ENCODE results near the gene ARHGAP26. TPM values are rescaled to one million over a fixed set of nuclear protein-coding genes. Genes with fewer than 3 reads are reported as not detected.
A peak's percentile ranks its signal among the peaks of the same experiment; 100 is the strongest.

The ARHGAP26 gene
- total and polyA plus RNA-seq, 4 experiments from 2014 or later = 2.0 to 22.7 (median 17.3) TPM

- Mint-ChIP-seq H3K4me1 (peaks cover 0 to 20% (median 11%) of the 10 kb centered on the region in 4 donors), H3K36me3 (peaks cover 0 to 42% of the 10 kb centered on the region in 2 donors), H3K9me3 (peaks cover 0 to 10% (median 0%) of the 10 kb centered on the region in 8 donors), H3K4me3 (no peak overlapping the region), H3K27ac (peak overlapping the region in 3 of 7 donors; percentile 2 to 53 (median 14)), H3K27me3 (no peaks in the 10 kb centered on the region)
- no peak for DNase-seq
- intact Hi-C loops (cut with micrococcal nuclease) = no loop called here
- H3K9me3 ChIP-seq (ENCODE audit: control insufficient read depth in 1 of 2, low read length in 2 of 2) = no peaks in the 10 kb centered on the region
- CTCF ChIA-PET (ENCODE audit: partially characterized antibody) = interaction anchor here (1.2 kb wide), 1 partner anchor 16 kb away, joined by 3 read pairs; no protein-coding TSS in a partner anchor
- H3K36me3 ChIP-seq (ENCODE audit: insufficient read depth, low read length) = no peaks in the 10 kb centered on the region
- H3K27ac ChIP-seq (ENCODE audit: low read depth, low read length) = no peak overlapping the region
- H3K27me3 ChIP-seq (ENCODE audit: insufficient read depth, low read length) = no peaks in the 10 kb centered on the region
- H3K4me1 ChIP-seq (ENCODE audit: insufficient read depth, low read length) = peaks cover 10% of the 10 kb centered on the region
- POLR2A ChIA-PET (ENCODE audit: partially characterized antibody) = no interaction called here
- no peak overlapping the region for H3K4me3 ChIP-seq (ENCODE audit: low read length in 2 of 2)
Observed at GRCh38 chr5:143205883-143206195, 435.7 kb downstream of the ARHGAP26 start.

GRCh38 chr5:143206196-143207053 is 436.2 kb downstream of the ARHGAP26 start:
- H3K4me1 ChIP-seq (ENCODE audit: insufficient read depth, low read length) = peaks cover 10% of the 10 kb centered on the region
- peak in 1 of 5 donors; percentile 16 for DNase-seq
- intact Hi-C loops (cut with micrococcal nuclease) = no loop called here
- Mint-ChIP-seq H3K36me3 (peaks cover 0 to 36% of the 10 kb centered on the region in 2 donors), H3K9me3 (peaks cover 0 to 8% (median 0%) of the 10 kb centered on the region in 8 donors), H3K27me3 (no peaks in the 10 kb centered on the region), H3K27ac (peak overlapping the region in 4 of 7 donors; percentile 2 to 62 (median 42)), H3K4me3 (peak overlapping the region in 6 of 8 donors; percentile 7 to 43 (median 28)), H3K4me1 (peaks cover 0 to 20% (median 11%) of the 10 kb centered on the region in 4 donors)
- H3K27ac ChIP-seq (ENCODE audit: low read depth, low read length) = no peak overlapping the region
- no peaks in the 10 kb centered on the region for H3K27me3 ChIP-seq (ENCODE audit: insufficient read depth, low read length)
- no peaks in the 10 kb centered on the region for H3K9me3 ChIP-seq (ENCODE audit: control insufficient read depth in 1 of 2, low read length in 2 of 2)
- H3K4me3 ChIP-seq (ENCODE audit: low read length in 2 of 2) = no peak overlapping the region
- POLR2A ChIA-PET (ENCODE audit: partially characterized antibody) = no interaction called here
- H3K36me3 ChIP-seq (ENCODE audit: insufficient read depth, low read length) = no peaks in the 10 kb centered on the region
- CTCF ChIA-PET (ENCODE audit: partially characterized antibody) = interaction anchor here (1.2 kb wide), 1 partner anchor 15 kb away, joined by 3 read pairs; no protein-coding TSS in a partner anchor

DNA sequence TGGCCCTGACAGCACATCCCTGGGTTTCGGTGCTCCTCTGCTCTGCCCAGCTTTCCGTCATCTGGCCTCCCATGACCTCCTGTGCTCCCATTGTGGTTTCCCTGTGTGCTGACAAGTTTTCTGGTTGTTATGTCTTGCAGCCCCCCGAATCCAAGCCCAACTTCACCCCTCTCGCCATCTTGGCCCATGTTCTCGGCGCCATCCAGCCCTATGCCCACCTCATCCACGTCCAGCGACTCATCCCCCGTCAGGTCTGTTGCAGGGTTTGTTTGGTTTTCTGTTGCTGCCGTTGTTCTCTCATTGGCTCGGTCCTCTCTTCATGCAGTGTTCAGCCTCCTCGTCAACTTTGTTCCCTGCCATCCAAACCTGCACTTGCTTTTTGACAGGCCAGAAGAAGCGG is 436.9 kb downstream of the ARHGAP26 start:
- peaks cover 0 to 6% (median 0%) of the 10 kb centered on the region in 8 donors for H3K9me3 Mint-ChIP-seq

GRCh38 chr5:143207563-143208364 is 437.6 kb downstream of the ARHGAP26 start:
- no peak overlapping the region for H3K4me3 Mint-ChIP-seq
- Histone ChIP-seq H3K9me3 (ENCODE audit: control insufficient read depth in 1 of 2, low read length in 2 of 2) (no peaks in the 10 kb centered on the region), H3K27me3 (ENCODE audit: insufficient read depth, low read length) (no peaks in the 10 kb centered on the region), H3K4me1 (ENCODE audit: insufficient read depth, low read length) (peaks cover 10% of the 10 kb centered on the region), H3K4me3 (ENCODE audit: low read length in 2 of 2) (no peak overlapping the region), H3K36me3 (ENCODE audit: insufficient read depth, low read length) (no peaks in the 10 kb centered on the region), H3K27ac (ENCODE audit: low read depth, low read length) (no peak overlapping the region)
- H3K27ac Mint-ChIP-seq = peak overlapping the region in 1 of 7 donors; percentile 17
- peaks cover 0 to 28% of the 10 kb centered on the region in 2 donors for H3K36me3 Mint-ChIP-seq
- ChIA-PET CTCF (ENCODE audit: partially characterized antibody) (no interaction called here), POLR2A (ENCODE audit: partially characterized antibody) (no interaction called here)
- H3K9me3 Mint-ChIP-seq = peaks cover 0 to 6% (median 0%) of the 10 kb centered on the region in 8 donors
- H3K4me1 Mint-ChIP-seq = peaks cover 0 to 20% (median 11%) of the 10 kb centered on the region in 4 donors
- DNase-seq = peak in 1 of 5 donors; percentile 17
- intact Hi-C loops (cut with micrococcal nuclease) = no loop called here
- H3K27me3 Mint-ChIP-seq = no peaks in the 10 kb centered on the region

More for the DNA sequence above, 436.9 kb downstream of the ARHGAP26 start:
- Mint-ChIP-seq H3K27me3 (no peaks in the 10 kb centered on the region), H3K4me3 (no peak overlapping the region), H3K4me1 (peaks cover 0 to 20% (median 11%) of the 10 kb centered on the region in 4 donors), H3K27ac (peak overlapping the region in 1 of 7 donors; percentile 52), H3K36me3 (peaks cover 0 to 31% of the 10 kb centered on the region in 2 donors)
- POLR2A ChIA-PET (ENCODE audit: partially characterized antibody) = no interaction called here
- Histone ChIP-seq H3K27ac (ENCODE audit: low read depth, low read length) (no peak overlapping the region), H3K4me3 (ENCODE audit: low read length in 2 of 2) (no peak overlapping the region), H3K4me1 (ENCODE audit: insufficient read depth, low read length) (peaks cover 10% of the 10 kb centered on the region), H3K36me3 (ENCODE audit: insufficient read depth, low read length) (no peaks in the 10 kb centered on the region), H3K27me3 (ENCODE audit: insufficient read depth, low read length) (no peaks in the 10 kb centered on the region), H3K9me3 (ENCODE audit: control insufficient read depth in 1 of 2, low read length in 2 of 2) (no peaks in the 10 kb centered on the region)
- CTCF ChIA-PET (ENCODE audit: partially characterized antibody) = interaction anchor here (1.2 kb wide), 1 partner anchor 15 kb away, joined by 3 read pairs; no protein-coding TSS in a partner anchor
- intact Hi-C loops (cut with micrococcal nuclease) = no loop called here
- no peak for DNase-seq

GRCh38 chr5:143208365-143208641 is 438.1 kb downstream of the ARHGAP26 start:
- no peak overlapping the region for H3K4me3 Mint-ChIP-seq

DNA sequence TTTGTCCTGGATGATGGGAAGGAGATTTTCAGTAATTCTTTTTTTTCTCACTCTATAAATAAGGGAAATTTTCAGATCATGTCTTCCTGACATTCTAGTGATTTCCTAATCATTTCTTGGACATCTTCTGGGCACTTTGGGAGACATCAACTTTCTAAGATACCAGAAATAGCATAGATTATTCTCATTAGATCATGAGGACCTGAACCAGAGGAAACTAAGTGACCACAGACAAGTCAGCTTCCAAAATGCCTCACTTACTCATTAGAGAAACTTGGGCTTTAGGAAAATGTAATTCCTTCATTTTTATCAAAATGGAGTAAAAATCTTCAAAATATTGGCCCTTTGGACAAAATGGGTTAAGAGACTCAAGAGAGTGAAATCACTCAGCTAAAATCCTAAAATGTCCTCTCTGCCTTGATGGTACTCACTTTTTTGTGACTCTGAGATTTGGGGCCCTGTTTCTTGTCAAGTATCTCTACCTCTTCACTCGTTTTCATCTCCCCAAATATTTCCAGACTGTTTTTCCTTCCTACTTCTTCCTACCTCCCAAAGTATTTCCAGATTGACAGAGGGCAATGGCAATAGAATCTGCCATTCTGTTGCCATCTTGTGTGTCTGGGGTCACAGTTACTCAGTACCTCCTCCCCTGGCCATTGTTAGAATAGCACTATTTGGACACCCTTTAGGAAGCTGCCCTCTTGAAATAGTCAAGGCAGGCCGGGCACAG is 438.8 kb downstream of the ARHGAP26 start:
- Mint-ChIP-seq H3K4me1 (peaks cover 5 to 30% (median 19%) of the 10 kb centered on the region in 4 donors), H3K27ac (peak overlapping the region in 2 of 7 donors; percentile 5 to 37), H3K36me3 (peaks cover 3 to 26% of the 10 kb centered on the region in 2 donors), H3K9me3 (peaks cover 0 to 6% (median 0%) of the 10 kb centered on the region in 8 donors), H3K27me3 (no peaks in the 10 kb centered on the region), H3K4me3 (no peak overlapping the region)
- intact Hi-C loops (cut with micrococcal nuclease) = no loop called here
- ChIA-PET CTCF (ENCODE audit: partially characterized antibody) (no interaction called here), POLR2A (ENCODE audit: partially characterized antibody) (no interaction called here)
- no peak for DNase-seq
- no peak overlapping the region for H3K4me3 ChIP-seq (ENCODE audit: low read length in 2 of 2)
- H3K9me3 ChIP-seq (ENCODE audit: control insufficient read depth in 1 of 2, low read length in 2 of 2) = no peaks in the 10 kb centered on the region
- H3K27me3 ChIP-seq (ENCODE audit: insufficient read depth, low read length) = no peaks in the 10 kb centered on the region
- H3K4me1 ChIP-seq (ENCODE audit: insufficient read depth, low read length) = peaks cover 13% of the 10 kb centered on the region
- no peaks in the 10 kb centered on the region for H3K36me3 ChIP-seq (ENCODE audit: insufficient read depth, low read length)
- no peak overlapping the region for H3K27ac ChIP-seq (ENCODE audit: low read depth, low read length)

More at GRCh38 chr5:143208365-143208641, 438.1 kb downstream of the ARHGAP26 start:
- H3K27ac Mint-ChIP-seq = no peak overlapping the region
- Histone ChIP-seq H3K4me3 (ENCODE audit: low read length in 2 of 2) (no peak overlapping the region), H3K27ac (ENCODE audit: low read depth, low read length) (no peak overlapping the region), H3K9me3 (ENCODE audit: control insufficient read depth in 1 of 2, low read length in 2 of 2) (no peaks in the 10 kb centered on the region), H3K27me3 (ENCODE audit: insufficient read depth, low read length) (no peaks in the 10 kb centered on the region), H3K36me3 (ENCODE audit: insufficient read depth, low read length) (no peaks in the 10 kb centered on the region), H3K4me1 (ENCODE audit: insufficient read depth, low read length) (peaks cover 13% of the 10 kb centered on the region)
- H3K27me3 Mint-ChIP-seq = no peaks in the 10 kb centered on the region
- H3K4me1 Mint-ChIP-seq = peaks cover 0 to 24% (median 13%) of the 10 kb centered on the region in 4 donors
- intact Hi-C loops (cut with micrococcal nuclease) = no loop called here
- ChIA-PET CTCF (ENCODE audit: partially characterized antibody) (no interaction called here), POLR2A (ENCODE audit: partially characterized antibody) (no interaction called here)
- DNase-seq = no peak
- H3K36me3 Mint-ChIP-seq = peaks cover 0 to 23% of the 10 kb centered on the region in 2 donors
- H3K9me3 Mint-ChIP-seq = peaks cover 0 to 6% (median 0%) of the 10 kb centered on the region in 8 donors
